ENCODE data around the gene CLIC5. TPM values are rescaled to one million over a fixed set of nuclear protein-coding genes. Genes with fewer than 3 reads are reported as not detected.
A peak's percentile ranks its signal among the peaks of the same experiment; 100 is the strongest.

Gene CLIC5
- total RNA-seq, 1 experiment from 2014 or later: 0.20 TPM

DNA sequence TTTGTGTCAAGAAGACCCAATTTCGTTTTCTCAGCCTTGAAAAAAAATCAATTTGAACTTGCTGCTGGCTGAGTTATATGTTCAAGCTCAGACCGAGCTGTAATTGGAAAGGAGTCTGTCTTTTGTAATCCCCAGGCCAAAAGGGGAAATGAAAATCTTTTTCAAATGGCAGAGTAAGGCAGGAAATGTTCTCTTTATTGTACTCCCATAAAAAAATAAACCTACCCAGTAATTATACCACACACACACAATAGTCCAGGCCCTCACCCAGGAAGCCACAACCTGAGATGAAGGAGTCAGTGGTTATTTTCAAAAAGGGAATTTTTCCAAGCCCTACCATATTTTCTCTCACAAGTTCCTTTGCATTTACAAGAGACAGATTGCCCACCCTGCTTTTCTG is 45.3 kb downstream of the CLIC5 start:
- Histone ChIP-seq H3T11ph (ENCODE audit: low read length) (no peak overlapping the region), H3K79me1 (ENCODE audit: insufficient read depth, low read depth, low read length, poor library complexity, severe bottlenecking) (no peaks in the 10 kb centered on the region), H4K5ac (ENCODE audit: insufficient read length, low read depth, low read length) (no peak overlapping the region), H3K56ac (ENCODE audit: insufficient read length, low read depth, low read length) (no peak overlapping the region), H3K4me1 (ENCODE audit: insufficient read depth, low read length) (no peaks in the 10 kb centered on the region), H2AFZ (ENCODE audit: low read length) (no peak overlapping the region), H3K9ac (ENCODE audit: extremely low read depth, insufficient read length, low read length) (no peak overlapping the region), H2BK12ac (ENCODE audit: insufficient read length, low read depth, low read length) (no peak overlapping the region), H3K27me3 (ENCODE audit: insufficient read depth, low read length) (no peaks in the 10 kb centered on the region), H3K23me2 (ENCODE audit: insufficient read length, low read depth, low read length, poor library complexity, severe bottlenecking) (no peaks in the 10 kb centered on the region), H3K4ac (ENCODE audit: low read depth, low read length) (no peak overlapping the region), H2BK120ac (ENCODE audit: low read depth, low read length, poor library complexity, severe bottlenecking) (no peak overlapping the region), H3K14ac (ENCODE audit: insufficient read depth, low read length) (no peak overlapping the region), H2BK5ac (ENCODE audit: insufficient read length, low read length) (peak overlapping the region; percentile 53), H4K91ac (ENCODE audit: insufficient read length, low read depth, low read length) (no peak overlapping the region), H3K27ac (ENCODE audit: insufficient read length, low read depth, low read length) (no peak overlapping the region), H2AK5ac (ENCODE audit: insufficient read length, low read length) (no peak overlapping the region), H4K20me1 (ENCODE audit: control insufficient read depth, insufficient read depth, insufficient read length) (no peaks in the 10 kb centered on the region), H3K79me2 (ENCODE audit: insufficient read depth, low read length) (no peaks in the 10 kb centered on the region), H3K23ac (ENCODE audit: insufficient read length, low read depth, low read length) (no peak overlapping the region), H3K4me2 (ENCODE audit: insufficient read depth, insufficient read length, low read length) (no peak overlapping the region), H3K18ac (ENCODE audit: insufficient read length, low read depth, low read length) (no peak overlapping the region), H4K8ac (replicated peaks; ENCODE audit: insufficient read length, low read depth, low read length) (no peak overlapping the region), H3K9me3 (ENCODE audit: control insufficient read depth, low read depth, low read length) (no peaks in the 10 kb centered on the region), H2BK15ac (ENCODE audit: low read depth, low read length) (no peak overlapping the region), H2BK20ac (ENCODE audit: low read depth, low read length, poor library complexity, severe bottlenecking) (no peak overlapping the region)
- H3K9me3 Mint-ChIP-seq: peaks cover 3 to 6% of the 10 kb centered on the region in 2 experiments; a peak in 4 of 5 replicates
- H3K4me1 Mint-ChIP-seq: peaks cover 19% of the 10 kb centered on the region in 2 experiments
- no peaks in the 10 kb centered on the region; a peak in 2 of 7 replicates for H3K36me3 Mint-ChIP-seq (ENCODE audit: insufficient read depth in 1 of 3, low read depth in 3 of 3)
- no CpG with 5 or more reads among the region's 2 CpGs for WGBS (ENCODE audit: extremely low coverage, insufficient read length, low lambda C conversion rate)
- no peak overlapping the region; a peak in 1 of 5 replicates for H3K4me3 Mint-ChIP-seq
- H3K27ac Mint-ChIP-seq: no peak overlapping the region
- DNase-seq: no peak
- TF ChIP-seq, protein P1, sequence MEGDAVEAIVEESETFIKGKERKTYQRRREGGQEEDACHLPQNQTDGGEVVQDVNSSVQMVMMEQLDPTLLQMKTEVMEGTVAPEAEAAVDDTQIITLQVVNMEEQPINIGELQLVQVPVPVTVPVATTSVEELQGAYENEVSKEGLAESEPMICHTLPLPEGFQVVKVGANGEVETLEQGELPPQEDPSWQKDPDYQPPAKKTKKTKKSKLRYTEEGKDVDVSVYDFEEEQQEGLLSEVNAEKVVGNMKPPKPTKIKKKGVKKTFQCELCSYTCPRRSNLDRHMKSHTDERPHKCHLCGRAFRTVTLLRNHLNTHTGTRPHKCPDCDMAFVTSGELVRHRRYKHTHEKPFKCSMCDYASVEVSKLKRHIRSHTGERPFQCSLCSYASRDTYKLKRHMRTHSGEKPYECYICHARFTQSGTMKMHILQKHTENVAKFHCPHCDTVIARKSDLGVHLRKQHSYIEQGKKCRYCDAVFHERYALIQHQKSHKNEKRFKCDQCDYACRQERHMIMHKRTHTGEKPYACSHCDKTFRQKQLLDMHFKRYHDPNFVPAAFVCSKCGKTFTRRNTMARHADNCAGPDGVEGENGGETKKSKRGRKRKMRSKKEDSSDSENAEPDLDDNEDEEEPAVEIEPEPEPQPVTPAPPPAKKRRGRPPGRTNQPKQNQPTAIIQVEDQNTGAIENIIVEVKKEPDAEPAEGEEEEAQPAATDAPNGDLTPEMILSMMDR (conservative IDR thresholded peaks at IDR 0.05): no peak
- no peaks in the 10 kb centered on the region; the same call in 1 of the 2 replicates for H3K27me3 Mint-ChIP-seq (ENCODE audit: low read depth)

All from H9 (cell line).